ENCODE data around the gene CCDC85B. TPM values are rescaled to one million over a fixed set of nuclear protein-coding genes. Genes with fewer than 3 reads are reported as not detected.

Gene CCDC85B
- total RNA-seq, 1 donor from 2014 or later, result 12.8 TPM

DNA sequence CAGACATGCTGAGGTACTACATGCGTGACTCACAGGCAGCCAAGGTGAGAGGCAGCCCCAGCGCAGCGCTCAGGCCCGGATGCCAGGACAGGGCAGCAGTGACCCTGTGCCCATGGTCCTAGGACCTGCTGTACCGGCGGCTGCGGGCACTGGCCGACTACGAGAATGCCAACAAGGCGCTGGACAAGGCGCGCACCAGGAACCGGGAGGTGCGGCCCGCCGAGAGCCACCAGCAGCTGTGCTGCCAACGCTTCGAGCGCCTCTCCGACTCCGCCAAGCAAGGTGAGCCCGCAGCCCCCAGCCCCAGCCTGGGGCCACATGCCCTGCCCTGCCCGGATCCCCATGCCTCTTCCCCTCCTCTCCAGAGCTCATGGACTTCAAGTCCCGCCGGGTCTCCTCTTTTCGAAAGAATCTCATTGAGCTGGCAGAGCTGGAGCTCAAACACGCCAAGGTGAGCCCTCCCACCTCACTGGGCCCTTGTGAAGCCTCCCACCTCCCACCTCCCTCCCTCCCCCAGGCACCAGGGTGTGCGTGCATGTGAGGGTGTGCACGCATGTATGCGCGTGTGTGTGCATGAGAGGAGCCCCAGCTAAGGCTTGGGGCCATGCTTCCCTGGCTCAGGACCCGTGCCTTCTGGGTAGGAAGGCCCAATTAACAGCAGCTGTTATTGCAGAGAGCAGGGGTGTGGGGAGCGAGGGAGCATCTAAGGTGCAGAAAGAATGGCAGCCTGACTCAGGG, 37.8 kb upstream of the CCDC85B start:
- Mint-ChIP-seq H3K36me3 (peaks cover 38% of the 10 kb centered on the region), H3K9me3 (no peaks in the 10 kb centered on the region), H3K4me3 (no peak overlapping the region), H3K27me3 (ENCODE audit: low read depth) (no peaks in the 10 kb centered on the region), H3K27ac (no peak overlapping the region), H3K4me1 (peaks cover 15% of the 10 kb centered on the region)
- TF ChIP-seq, protein P1, sequence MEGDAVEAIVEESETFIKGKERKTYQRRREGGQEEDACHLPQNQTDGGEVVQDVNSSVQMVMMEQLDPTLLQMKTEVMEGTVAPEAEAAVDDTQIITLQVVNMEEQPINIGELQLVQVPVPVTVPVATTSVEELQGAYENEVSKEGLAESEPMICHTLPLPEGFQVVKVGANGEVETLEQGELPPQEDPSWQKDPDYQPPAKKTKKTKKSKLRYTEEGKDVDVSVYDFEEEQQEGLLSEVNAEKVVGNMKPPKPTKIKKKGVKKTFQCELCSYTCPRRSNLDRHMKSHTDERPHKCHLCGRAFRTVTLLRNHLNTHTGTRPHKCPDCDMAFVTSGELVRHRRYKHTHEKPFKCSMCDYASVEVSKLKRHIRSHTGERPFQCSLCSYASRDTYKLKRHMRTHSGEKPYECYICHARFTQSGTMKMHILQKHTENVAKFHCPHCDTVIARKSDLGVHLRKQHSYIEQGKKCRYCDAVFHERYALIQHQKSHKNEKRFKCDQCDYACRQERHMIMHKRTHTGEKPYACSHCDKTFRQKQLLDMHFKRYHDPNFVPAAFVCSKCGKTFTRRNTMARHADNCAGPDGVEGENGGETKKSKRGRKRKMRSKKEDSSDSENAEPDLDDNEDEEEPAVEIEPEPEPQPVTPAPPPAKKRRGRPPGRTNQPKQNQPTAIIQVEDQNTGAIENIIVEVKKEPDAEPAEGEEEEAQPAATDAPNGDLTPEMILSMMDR (IDR thresholded peaks at IDR 0.05; ENCODE audit: unreplicated experiment), result no peak
- no peak for DNase-seq (ENCODE audit: low spot score in 2 of 2, unreplicated experiment in 2 of 2)

DNA sequence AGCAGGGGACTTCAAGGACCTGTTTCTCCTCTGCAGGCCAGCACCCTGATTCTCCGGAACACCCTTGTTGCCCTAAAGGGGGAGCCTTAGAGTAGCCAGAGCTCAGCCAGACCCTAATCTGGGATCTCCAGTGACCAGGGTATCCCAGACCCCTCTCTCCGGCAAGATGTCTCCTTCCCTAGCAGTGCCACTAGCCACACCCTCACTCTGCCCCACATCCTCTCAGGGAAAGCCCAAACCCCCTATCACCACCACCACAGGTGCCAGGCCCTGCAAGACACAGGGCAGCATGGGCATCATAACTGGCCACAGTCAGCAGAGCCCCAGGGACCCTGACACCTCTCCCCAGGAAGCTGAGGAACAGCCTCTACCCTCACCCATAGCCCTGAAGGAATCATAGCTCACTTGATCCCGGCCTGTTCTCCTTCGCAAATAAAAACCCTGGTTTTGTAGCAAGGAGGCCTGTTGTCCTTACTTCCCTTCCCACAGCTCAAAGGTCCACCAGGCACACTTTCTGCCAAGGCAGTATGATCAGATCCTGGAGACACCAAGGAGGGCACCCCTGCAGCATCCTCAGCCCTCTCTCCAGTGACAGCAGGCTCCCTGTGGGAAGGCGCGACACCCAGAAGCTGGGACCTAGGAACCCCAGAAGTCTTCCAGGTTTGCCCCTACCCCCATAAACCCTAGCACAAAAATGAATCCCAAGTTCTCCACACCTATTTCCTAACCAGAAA, 37.1 kb upstream of the CCDC85B start:
- H3K27me3 Mint-ChIP-seq (ENCODE audit: low read depth), result no peaks in the 10 kb centered on the region
- peak overlapping the region; percentile 12 for H3K27ac Mint-ChIP-seq
- H3K9me3 Mint-ChIP-seq, result no peaks in the 10 kb centered on the region
- no peak for DNase-seq (ENCODE audit: low spot score in 2 of 2, unreplicated experiment in 2 of 2)
- H3K4me3 Mint-ChIP-seq, result no peak overlapping the region
- H3K4me1 Mint-ChIP-seq, result peaks cover 18% of the 10 kb centered on the region
- TF ChIP-seq, protein P1 (IDR thresholded peaks at IDR 0.05; ENCODE audit: unreplicated experiment), result no peak
- H3K36me3 Mint-ChIP-seq, result peaks cover 38% of the 10 kb centered on the region

GRCh38 chr11:65854161-65854592, 36.3 kb upstream of the CCDC85B start:
- Mint-ChIP-seq H3K27ac (no peak overlapping the region), H3K4me3 (peak overlapping the region; percentile 4), H3K27me3 (ENCODE audit: low read depth) (no peaks in the 10 kb centered on the region), H3K4me1 (peaks cover 24% of the 10 kb centered on the region), H3K9me3 (no peaks in the 10 kb centered on the region), H3K36me3 (peaks cover 38% of the 10 kb centered on the region)
- peak in 1 of 2 experiments; percentile 20 for DNase-seq (ENCODE audit: low spot score in 2 of 2, unreplicated experiment in 2 of 2)
- TF ChIP-seq, protein P1 (IDR thresholded peaks at IDR 0.05; ENCODE audit: unreplicated experiment), result no peak

DNA sequence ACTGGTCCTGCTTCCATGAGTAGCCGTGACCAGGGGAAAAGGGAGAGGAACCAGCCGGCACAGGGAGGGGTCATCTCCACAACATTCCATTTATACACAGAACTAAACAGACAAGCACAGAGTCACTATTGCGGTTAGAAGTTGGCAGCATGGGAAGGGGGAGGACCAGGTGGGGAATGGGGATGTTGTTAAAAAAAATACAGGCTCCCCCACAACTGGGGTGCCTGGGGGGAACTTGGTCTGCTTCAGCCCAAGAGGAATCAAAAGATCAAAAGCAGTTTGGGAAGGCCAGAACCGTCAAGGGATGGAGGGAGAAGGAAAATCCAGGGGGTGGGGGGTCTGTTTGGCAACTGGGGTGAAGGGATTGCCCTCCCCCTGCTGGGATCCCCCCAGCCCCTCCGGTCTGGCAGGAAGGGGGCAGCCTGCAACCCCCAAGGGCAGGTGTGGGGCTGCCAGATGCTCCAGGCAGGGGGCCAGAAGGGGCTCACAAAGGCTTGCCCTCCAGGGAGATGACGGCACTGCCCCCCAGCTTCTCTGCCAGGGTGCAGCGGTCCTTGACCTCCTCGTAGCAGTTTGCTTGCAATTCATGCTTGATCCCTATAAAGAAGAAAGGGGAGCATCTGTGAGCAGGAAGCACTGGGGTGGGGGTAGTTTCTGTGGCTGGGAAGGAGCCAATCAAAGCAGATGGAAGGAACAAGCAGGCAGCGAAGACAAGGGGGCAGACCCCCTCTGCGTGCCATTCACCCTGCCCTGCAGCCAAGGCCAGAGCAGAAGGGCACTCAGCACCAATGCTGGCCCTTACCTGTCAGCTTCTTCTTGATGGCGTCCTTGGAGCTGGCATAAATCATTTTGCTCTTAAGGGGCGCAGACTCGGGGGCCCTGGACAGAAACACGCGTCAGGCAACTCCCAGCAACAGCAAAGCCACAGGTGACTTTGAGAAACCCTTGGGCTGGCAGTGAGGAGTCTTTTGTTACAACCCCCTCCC, 35.3 kb upstream of the CCDC85B start:
- H3K9me3 Mint-ChIP-seq, result no peaks in the 10 kb centered on the region
- DNase-seq (ENCODE audit: low spot score in 2 of 2, unreplicated experiment in 2 of 2), result peak in 1 of 2 experiments; percentile 34
- no peaks in the 10 kb centered on the region for H3K27me3 Mint-ChIP-seq (ENCODE audit: low read depth)
- TF ChIP-seq, protein P1 (IDR thresholded peaks at IDR 0.05; ENCODE audit: unreplicated experiment), result no peak
- peaks cover 38% of the 10 kb centered on the region for H3K36me3 Mint-ChIP-seq
- H3K4me3 Mint-ChIP-seq, result peak overlapping the region; percentile 79
- peaks cover 28% of the 10 kb centered on the region for H3K4me1 Mint-ChIP-seq
- H3K27ac Mint-ChIP-seq, result peak overlapping the region; percentile 50

DNA sequence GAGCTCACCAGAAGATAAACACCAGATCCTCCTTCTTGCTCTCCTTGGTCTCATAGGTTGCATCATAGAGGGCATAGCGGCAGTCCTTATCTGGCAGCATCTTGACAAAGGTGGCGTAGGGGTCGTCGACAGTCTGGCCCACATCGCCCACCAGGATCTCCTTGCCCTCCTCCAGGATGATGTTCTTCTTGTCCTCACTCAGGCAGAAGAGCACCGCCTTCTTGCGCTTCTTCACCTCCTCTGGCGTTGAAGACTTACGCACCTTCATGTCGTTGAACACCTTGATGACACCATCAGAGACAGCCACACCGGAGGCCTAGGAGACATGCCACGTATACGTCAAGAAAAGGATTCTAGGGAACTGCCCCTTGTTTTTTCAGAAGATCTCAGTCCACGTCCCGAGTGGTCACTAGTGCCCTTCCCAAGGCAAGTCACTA, 34.5 kb upstream of the CCDC85B start:
- no peak for DNase-seq (ENCODE audit: low spot score in 2 of 2, unreplicated experiment in 2 of 2)
- Mint-ChIP-seq H3K36me3 (peaks cover 38% of the 10 kb centered on the region), H3K4me1 (peaks cover 30% of the 10 kb centered on the region), H3K9me3 (no peaks in the 10 kb centered on the region), H3K27me3 (ENCODE audit: low read depth) (no peaks in the 10 kb centered on the region), H3K27ac (peak overlapping the region; percentile 81), H3K4me3 (peak overlapping the region; percentile 79)
- TF ChIP-seq, protein P1 (IDR thresholded peaks at IDR 0.05; ENCODE audit: unreplicated experiment), result no peak

Data from mesothelial cell of epicardium (in vitro differentiated cells).